Vagina (tissue), 2 donors: ENCODE results near the gene ELP4.

ENCODE experiments used
- CTCF ChIP-seq, 3 experiments: fragments of 450-650 bp in 2 of 3; fragments of 200-600 bp in 1 of 3; sonication (generic) in 1 of 3; IDR thresholded peaks; one replicate each; pipeline ENCODE4 v1.5.1; 2017 to 2019; ENCODE audit warnings: antibody characterized with exemption in 3 of 3, mild to moderate bottlenecking in 2 of 3, moderate library complexity in 2 of 3
- POLR2A ChIP-seq, 2 donors: fragments of 450-650 bp; IDR thresholded peaks; one replicate each; pipeline ENCODE4 v1.6.1; 2017; ENCODE audit warnings: antibody characterized with exemption in 2 of 2, mild to moderate bottlenecking in 2 of 2, moderate library complexity in 2 of 2

- TF ChIP-seq CTCF (IDR thresholded peaks at IDR 0.05) (no peak), POLR2A (IDR thresholded peaks at IDR 0.05) (no peak)
Measured at GRCh38 chr11:31798554-31799434, 289.2 kb downstream of the ELP4 start.
